Thyroid gland (tissue), 4 donors: ENCODE measurements around the gene KMO. TPM values are rescaled to one million over a fixed set of nuclear protein-coding genes. Genes with fewer than 3 reads are reported as not detected.

Source experiments
- DNase-seq, 2 donors: peaks; one replicate each; pipeline ENCODE4 v3.0.0-alpha.2; 2019
- H3K27ac ChIP-seq, 3 donors: fragments of 200-600 bp; sonication (generic); 1 replicate in 2 of 3; 2 replicates in 1 of 3; pipeline ENCODE4 v1.5.1; 2016 to 2019; ENCODE audit warnings: mild to moderate bottlenecking in 1 of 3, moderate library complexity in 1 of 3
- H3K27me3 ChIP-seq: fragments of 200-600 bp; sonication (generic); one replicate; pipeline ENCODE4 v1.5.1; 2019
- H3K36me3 ChIP-seq, 2 donors: fragments of 200-600 bp; sonication (generic); one replicate each; pipeline ENCODE4 v1.5.1; 2016 to 2019
- H3K4me1 ChIP-seq, 2 donors: fragments of 200-600 bp; sonication (generic); one replicate each; pipeline ENCODE4 v1.5.1; 2017 to 2019
- H3K4me3 ChIP-seq, 3 donors: fragments of 200-600 bp; sonication (generic); replicated peaks in 1 of 3; 1 replicate in 2 of 3; 2 replicates in 1 of 3; pipeline ENCODE4 v1.5.1; 2016; ENCODE audit warnings: mild to moderate bottlenecking in 1 of 3
- H3K9me3 ChIP-seq: fragments of 200-600 bp; sonication (generic); one replicate; pipeline ENCODE4 v1.5.1; 2017
- CTCF ChIP-seq, 6 experiments: fragments of 200-600 bp in 3 of 6; fragments of 450-650 bp in 3 of 6; sonication (generic) in 3 of 6; IDR thresholded peaks; one replicate each; pipeline ENCODE4 v1.5.1; 2016 to 2019; ENCODE audit warnings: antibody characterized with exemption in 6 of 6, mild to moderate bottlenecking in 2 of 6, inconsistent platforms in 1 of 6, moderate library complexity in 1 of 6
- POLR2A ChIP-seq, 2 donors: fragments of 450-650 bp; IDR thresholded peaks; one replicate each; pipeline ENCODE4 v1.6.1; 2017; ENCODE audit warnings: antibody characterized with exemption in 2 of 2, mild to moderate bottlenecking in 2 of 2, moderate library complexity in 1 of 2
- WGBS, 2 donors: methylation state at CpG; one replicate each; pipeline ENCODE4 v1.1.5; 2017; 5-methylcytosine and 5-hydroxymethylcytosine counted together
- intact Hi-C: fragments of 100-400 bp; cut with DNase I; formaldehyde crosslinking; loops from one replicate; pipeline ENCODE4 v1.15.1; 2023
- total RNA-seq, 4 donors: library from RNA; depleted of rRNA; stranded (reverse); fragments of >200 nt; gene quantifications; one replicate each; pipeline ENCODE4 v1.2.3, GENCODE V29; 2016

The KMO gene
- total RNA-seq, 4 donors from 2014 or later, result 0.27 to 2.3 (median 0.39) TPM; not detected in 1

GRCh38 chr1:241598249-241598648 lies 66.1 kb downstream of the KMO start:
- H3K4me3 ChIP-seq, result no peak overlapping the region

GRCh38 chr1:241600496-241600901 lies 68.3 kb downstream of the KMO start:
- WGBS, 2 donors, result 65 to 69% methylated on average over 2 of the region's 2 CpGs
- intact Hi-C loops, result no loop called here
- no peak overlapping the region for H3K4me3 ChIP-seq
- no peaks in the 10 kb centered on the region for H3K27me3 ChIP-seq
- no peaks in the 10 kb centered on the region for H3K9me3 ChIP-seq
- no peak overlapping the region for H3K27ac ChIP-seq
- peaks cover 4 to 7% of the 10 kb centered on the region in 2 donors for H3K4me1 ChIP-seq
- H3K36me3 ChIP-seq, result no peaks in the 10 kb centered on the region
- no peak for TF ChIP-seq POLR2A (IDR thresholded peaks at IDR 0.05)
- TF ChIP-seq CTCF (IDR thresholded peaks at IDR 0.05), result no peak
- no peak for DNase-seq

More at GRCh38 chr1:241598249-241598648, 66.1 kb downstream of the KMO start:
- H3K27ac ChIP-seq, result no peak overlapping the region
- no peaks in the 10 kb centered on the region for H3K27me3 ChIP-seq
- WGBS, 2 donors, result 39 to 44% methylated on average over 3 of the region's 3 CpGs
- intact Hi-C loops, result no loop called here
- H3K36me3 ChIP-seq, result no peaks in the 10 kb centered on the region
- TF ChIP-seq POLR2A (IDR thresholded peaks at IDR 0.05) (no peak), CTCF (IDR thresholded peaks at IDR 0.05) (no peak)
- no peaks in the 10 kb centered on the region for H3K9me3 ChIP-seq
- H3K4me1 ChIP-seq, result peaks cover 4 to 7% of the 10 kb centered on the region in 2 donors
- DNase-seq, result no peak

DNA sequence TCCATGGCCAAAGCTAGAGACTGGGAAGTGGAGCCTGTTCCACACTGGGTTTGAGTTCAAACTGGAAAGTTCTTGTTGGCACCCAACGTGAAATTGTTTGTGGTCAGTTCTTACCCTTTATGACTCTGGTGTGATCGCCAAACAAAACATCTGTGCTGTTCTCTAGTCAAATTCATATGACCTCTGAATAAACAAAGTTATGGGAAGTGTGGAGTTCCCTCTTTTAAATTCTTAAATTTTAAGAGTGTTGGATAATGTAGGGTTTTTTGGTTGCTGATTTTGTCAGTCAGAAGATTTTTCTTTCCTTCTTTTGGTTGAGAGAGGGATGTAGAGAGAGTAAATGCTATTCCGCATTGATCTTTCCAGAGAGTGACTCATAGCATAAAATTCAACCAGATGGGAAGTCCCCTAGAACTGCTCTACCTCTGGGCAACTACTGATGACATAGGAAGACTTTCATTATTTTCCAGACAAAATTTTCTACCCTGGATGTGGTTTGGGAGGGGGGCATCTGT lies 71.6 kb downstream of the KMO start:
- no peaks in the 10 kb centered on the region for H3K27me3 ChIP-seq
- intact Hi-C loops, result no loop called here
- no peak for DNase-seq
- H3K9me3 ChIP-seq, result no peaks in the 10 kb centered on the region
- no peak overlapping the region for H3K27ac ChIP-seq
- WGBS, 2 donors, result 71 to 86% methylated on average over 3 of the region's 3 CpGs
- H3K36me3 ChIP-seq, result no peaks in the 10 kb centered on the region
- no peak overlapping the region for H3K4me3 ChIP-seq
- H3K4me1 ChIP-seq, result peaks cover 0 to under 1% of the 10 kb centered on the region in 2 donors
- TF ChIP-seq CTCF (IDR thresholded peaks at IDR 0.05), result no peak
- no peak for TF ChIP-seq POLR2A (IDR thresholded peaks at IDR 0.05)

- no peaks in the 10 kb centered on the region for H3K27me3 ChIP-seq
- 81 to 83% methylated on average over 9 of the region's 9 CpGs for WGBS, 2 donors
- no peak overlapping the region for H3K27ac ChIP-seq
These were observed 73.1 kb downstream of the KMO start for GRCh38 chr1:241605146-241605805.

More at GRCh38 chr1:241605146-241605805, 73.1 kb downstream of the KMO start:
- intact Hi-C loops, result no loop called here
- no peaks in the 10 kb centered on the region for H3K9me3 ChIP-seq
- no peaks in the 10 kb centered on the region for H3K36me3 ChIP-seq
- no peaks in the 10 kb centered on the region for H3K4me1 ChIP-seq
- DNase-seq, result no peak
- TF ChIP-seq CTCF (IDR thresholded peaks at IDR 0.05) (no peak), POLR2A (IDR thresholded peaks at IDR 0.05) (no peak)
- H3K4me3 ChIP-seq, result no peak overlapping the region
